Activated CD8-positive, alpha-beta memory T cell treated with anti-CD3 and anti-CD28 coated beads, Interleukin-2, amount 10 ng/mL, durations not matched to agents 7 days and 5 days (primary cell): ENCODE measurements around the gene FSTL4. TPM values are rescaled to one million over a fixed set of nuclear protein-coding genes. Genes with fewer than 3 reads are reported as not detected.

Experiments used
- ATAC-seq: fragments of 150-1000 bp; cut with Tn5 transposase; one replicate; pipeline ENCODE4 v1.10.0; 2021; ENCODE audit warnings: moderate library complexity
- CTCF ChIA-PET: fragments of 350-600 bp; sonication (Branson Sonifier 250); formaldehyde crosslinking; loops from one replicate; lab custom pipeline; 2021; ENCODE audit warnings: antibody characterized with exemption; lab: Charles Lee
- DNase-seq: peaks from one replicate; pipeline ENCODE4 v3.0.0-alpha.2; 2020
- H3K27ac Mint-ChIP-seq: one replicate; pipeline ENCODE4 v1.8.0; 2021; ENCODE audit warnings: mild to moderate bottlenecking, mixed read lengths
- H3K27me3 Mint-ChIP-seq: one replicate; pipeline ENCODE4 v1.8.0; 2021; ENCODE audit warnings: mixed read lengths
- H3K36me3 Mint-ChIP-seq: one replicate; pipeline ENCODE4 v1.8.0; 2021; ENCODE audit warnings: mild to moderate bottlenecking, mixed read lengths
- H3K4me1 Mint-ChIP-seq: one replicate; pipeline ENCODE4 v1.8.0; 2021; ENCODE audit warnings: mixed read lengths
- H3K4me3 Mint-ChIP-seq: one replicate; pipeline ENCODE4 v1.8.0; 2021; ENCODE audit warnings: mild to moderate bottlenecking, moderate library complexity, mixed read lengths
- H3K9me3 Mint-ChIP-seq: one replicate; pipeline ENCODE4 v1.8.0; 2022; ENCODE audit warnings: low read depth, mixed read lengths
- total RNA-seq, 2 experiments: library from RNA; stranded (reverse); gene quantifications; one replicate each; pipeline ENCODE4 v1.2.3, GENCODE V29; 2021

Gene FSTL4
- total RNA-seq, 2 experiments from 2014 or later = not detected

GRCh38 chr5:133530270-133530669 is 82.1 kb downstream of the FSTL4 start:
- peaks cover 6% of the 10 kb centered on the region for H3K27me3 Mint-ChIP-seq
- CTCF ChIA-PET = interaction anchor here (0.7 kb wide), 1 partner anchor 17 kb away, joined by 3 read pairs; no protein-coding TSS in a partner anchor
- H3K27ac Mint-ChIP-seq = no peak overlapping the region
- H3K36me3 Mint-ChIP-seq = no peaks in the 10 kb centered on the region
- DNase-seq = no peak
- peaks cover 9% of the 10 kb centered on the region for H3K4me1 Mint-ChIP-seq
- no peak overlapping the region for H3K4me3 Mint-ChIP-seq
- H3K9me3 Mint-ChIP-seq = no peaks in the 10 kb centered on the region
- no peak for ATAC-seq

- H3K27me3 Mint-ChIP-seq = peaks cover 8% of the 10 kb centered on the region
- CTCF ChIA-PET = no interaction called here
- H3K4me1 Mint-ChIP-seq = peaks cover 9% of the 10 kb centered on the region
- H3K4me3 Mint-ChIP-seq = no peak overlapping the region
- no peaks in the 10 kb centered on the region for H3K36me3 Mint-ChIP-seq
- DNase-seq = no peak
- no peaks in the 10 kb centered on the region for H3K9me3 Mint-ChIP-seq
- no peak for ATAC-seq
- H3K27ac Mint-ChIP-seq = no peak overlapping the region
These were observed 83.5 kb downstream of the FSTL4 start for GRCh38 chr5:133528841-133529240.

GRCh38 chr5:133527311-133527710 is 85.0 kb downstream of the FSTL4 start:
- Mint-ChIP-seq H3K4me1 (peaks cover 8% of the 10 kb centered on the region), H3K4me3 (no peak overlapping the region), H3K27ac (no peak overlapping the region), H3K36me3 (no peaks in the 10 kb centered on the region), H3K27me3 (peaks cover 13% of the 10 kb centered on the region), H3K9me3 (no peaks in the 10 kb centered on the region)
- DNase-seq (no peak), ATAC-seq (no peak)
- CTCF ChIA-PET = no interaction called here

- ATAC-seq = no peak
- Mint-ChIP-seq H3K27ac (no peak overlapping the region), H3K27me3 (peaks cover 16% of the 10 kb centered on the region), H3K36me3 (no peaks in the 10 kb centered on the region), H3K4me3 (no peak overlapping the region), H3K4me1 (peaks cover 6% of the 10 kb centered on the region), H3K9me3 (no peaks in the 10 kb centered on the region)
- DNase-seq = no peak
- CTCF ChIA-PET = interaction anchor here (1.5 kb wide), 1 partner anchor 19 kb away, joined by 3 read pairs; no protein-coding TSS in a partner anchor
These were observed 86.0 kb downstream of the FSTL4 start for GRCh38 chr5:133526368-133526767.

GRCh38 chr5:133525126-133525525 is 87.2 kb downstream of the FSTL4 start:
- Mint-ChIP-seq H3K27ac (no peak overlapping the region), H3K9me3 (no peaks in the 10 kb centered on the region), H3K4me3 (no peak overlapping the region), H3K36me3 (no peaks in the 10 kb centered on the region), H3K4me1 (no peaks in the 10 kb centered on the region), H3K27me3 (peaks cover 24% of the 10 kb centered on the region)
- no peak for ATAC-seq
- no peak for DNase-seq
- CTCF ChIA-PET = interaction anchor here (1.5 kb wide), 1 partner anchor 18 kb away, joined by 3 read pairs; no protein-coding TSS in a partner anchor

GRCh38 chr5:133524666-133525065 is 87.7 kb downstream of the FSTL4 start:
- Mint-ChIP-seq H3K4me1 (no peaks in the 10 kb centered on the region), H3K36me3 (no peaks in the 10 kb centered on the region), H3K4me3 (no peak overlapping the region), H3K27me3 (peaks cover 27% of the 10 kb centered on the region), H3K27ac (no peak overlapping the region), H3K9me3 (no peaks in the 10 kb centered on the region)
- CTCF ChIA-PET = interaction anchor here (1.5 kb wide), 1 partner anchor 18 kb away, joined by 3 read pairs; no protein-coding TSS in a partner anchor
- ATAC-seq = no peak
- no peak for DNase-seq

- DNase-seq = no peak
- Mint-ChIP-seq H3K27ac (no peak overlapping the region), H3K9me3 (no peaks in the 10 kb centered on the region)
These were observed 88.3 kb downstream of the FSTL4 start for GRCh38 chr5:133523961-133524586.

GRCh38 chr5:133523013-133523658 is 89.2 kb downstream of the FSTL4 start:
- no peaks in the 10 kb centered on the region for H3K4me1 Mint-ChIP-seq
- ATAC-seq (no peak), DNase-seq (no peak)
- CTCF ChIA-PET = no interaction called here
- no peaks in the 10 kb centered on the region for H3K36me3 Mint-ChIP-seq
- peaks cover 40% of the 10 kb centered on the region for H3K27me3 Mint-ChIP-seq
- no peak overlapping the region for H3K27ac Mint-ChIP-seq
- no peak overlapping the region for H3K4me3 Mint-ChIP-seq
- no peaks in the 10 kb centered on the region for H3K9me3 Mint-ChIP-seq

More at GRCh38 chr5:133523961-133524586, 88.3 kb downstream of the FSTL4 start:
- Mint-ChIP-seq H3K4me3 (no peak overlapping the region), H3K27me3 (peaks cover 33% of the 10 kb centered on the region), H3K36me3 (no peaks in the 10 kb centered on the region), H3K4me1 (no peaks in the 10 kb centered on the region)
- ATAC-seq = no peak
- CTCF ChIA-PET = no interaction called here

- Mint-ChIP-seq H3K27me3 (peaks cover 46% of the 10 kb centered on the region), H3K27ac (no peak overlapping the region), H3K36me3 (no peaks in the 10 kb centered on the region), H3K4me1 (no peaks in the 10 kb centered on the region), H3K9me3 (no peaks in the 10 kb centered on the region), H3K4me3 (no peak overlapping the region)
- DNase-seq = no peak
- ATAC-seq = no peak
- CTCF ChIA-PET = no interaction called here
These were observed 90.5 kb downstream of the FSTL4 start for GRCh38 chr5:133521801-133522200.

- CTCF ChIA-PET = no interaction called here
- H3K36me3 Mint-ChIP-seq = no peaks in the 10 kb centered on the region
- no peak for DNase-seq
- H3K9me3 Mint-ChIP-seq = no peaks in the 10 kb centered on the region
- no peak overlapping the region for H3K4me3 Mint-ChIP-seq
- H3K27me3 Mint-ChIP-seq = peaks cover 50% of the 10 kb centered on the region
- no peak for ATAC-seq
- H3K27ac Mint-ChIP-seq = no peak overlapping the region
- no peaks in the 10 kb centered on the region for H3K4me1 Mint-ChIP-seq
These were observed 91.2 kb downstream of the FSTL4 start for GRCh38 chr5:133520991-133521706.

- Mint-ChIP-seq H3K27me3 (peaks cover 50% of the 10 kb centered on the region), H3K9me3 (no peaks in the 10 kb centered on the region), H3K36me3 (no peaks in the 10 kb centered on the region), H3K27ac (no peak overlapping the region), H3K4me1 (no peaks in the 10 kb centered on the region), H3K4me3 (no peak overlapping the region)
- CTCF ChIA-PET = interaction anchor here (1.4 kb wide), 1 partner anchor 9 kb away, joined by 3 read pairs; no protein-coding TSS in a partner anchor
- ATAC-seq (no peak), DNase-seq (no peak)
These were observed 92.3 kb downstream of the FSTL4 start for GRCh38 chr5:133520062-133520461.

GRCh38 chr5:133519191-133519590 is 93.2 kb downstream of the FSTL4 start:
- Mint-ChIP-seq H3K27ac (no peak overlapping the region), H3K4me1 (no peaks in the 10 kb centered on the region), H3K4me3 (no peak overlapping the region), H3K36me3 (no peaks in the 10 kb centered on the region), H3K9me3 (no peaks in the 10 kb centered on the region), H3K27me3 (peaks cover 50% of the 10 kb centered on the region)
- CTCF ChIA-PET = interaction anchor here (1.4 kb wide), 1 partner anchor 9 kb away, joined by 3 read pairs; no protein-coding TSS in a partner anchor
- DNase-seq (no peak), ATAC-seq (no peak)

- CTCF ChIA-PET = no interaction called here
- H3K27ac Mint-ChIP-seq = no peak overlapping the region
- H3K4me1 Mint-ChIP-seq = no peaks in the 10 kb centered on the region
- no peaks in the 10 kb centered on the region for H3K9me3 Mint-ChIP-seq
- H3K4me3 Mint-ChIP-seq = no peak overlapping the region
- peaks cover 33% of the 10 kb centered on the region for H3K27me3 Mint-ChIP-seq
- no peaks in the 10 kb centered on the region for H3K36me3 Mint-ChIP-seq
- DNase-seq = no peak
- ATAC-seq = no peak
These were observed 97.9 kb downstream of the FSTL4 start for GRCh38 chr5:133514456-133514855.
